ENCODE data around the gene SMAD9. TPM values are rescaled to one million over a fixed set of nuclear protein-coding genes. Genes with fewer than 3 reads are reported as not detected.

SMAD9 gene
- total and polyA plus RNA-seq, 9 of the 15 experiments (the other 6 are each of a cell fraction or from before 2014, with no cell fraction given): 0.02 to 0.08 (median 0.03) TPM; not detected in 4

DNA sequence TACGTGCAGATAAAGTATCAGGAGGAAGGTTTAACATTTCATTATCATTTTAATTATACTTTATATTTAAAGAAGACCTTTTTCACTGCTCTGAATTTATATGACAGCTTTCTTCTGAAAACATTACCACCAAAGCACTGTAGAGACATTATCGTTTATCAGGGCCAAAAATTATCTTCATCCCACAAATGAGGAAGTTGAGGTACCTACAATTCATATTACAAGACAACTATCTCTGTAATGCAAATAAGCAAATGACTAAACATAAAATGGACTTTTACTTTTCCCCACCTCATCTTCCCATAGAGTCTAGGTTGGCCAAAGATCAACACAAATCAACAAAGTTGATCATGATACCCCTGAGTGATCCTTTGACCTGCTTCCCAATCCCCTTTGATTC lies 30.9 kb upstream of the SMAD9 start (continued):
- no peak for TF ChIP-seq TEAD1 (CRISPR knock-in tag; IDR thresholded peaks at IDR 0.05)
- no peak for TF ChIP-seq ARID2 (IDR thresholded peaks at IDR 0.05)
- no peak for TF ChIP-seq ZFP30 (CRISPR knock-in tag; IDR thresholded peaks at IDR 0.05; ENCODE audit: borderline replicate concordance)
- no peak for TF ChIP-seq SRSF3 (IDR thresholded peaks at IDR 0.05; ENCODE audit: insufficient read depth, low read length)

DNA sequence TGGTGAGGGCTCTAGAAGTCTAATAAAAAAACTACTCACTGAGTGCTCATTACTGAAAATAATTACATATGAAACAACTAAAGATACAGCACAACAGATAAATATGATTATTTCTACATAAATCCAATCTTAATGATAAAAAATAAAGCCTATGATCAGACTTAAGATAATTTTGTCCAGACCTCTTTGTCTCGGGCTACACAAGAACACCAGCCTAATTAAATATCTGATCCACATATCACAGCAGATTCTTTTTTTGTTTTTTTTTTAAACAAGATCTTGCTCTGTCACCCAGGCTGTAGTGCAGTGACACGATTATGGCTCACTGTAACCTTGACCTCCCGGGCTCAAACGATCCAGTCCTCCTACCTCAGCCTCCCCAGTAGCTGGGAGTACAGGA lies 30.3 kb upstream of the SMAD9 start:
- FAIRE-seq: no peak
- Histone ChIP-seq H3K9ac (ENCODE audit: insufficient read depth in 1 of 2, low read depth in 2 of 2, low read length in 2 of 2) (no peak overlapping the region), H4K20me1 (replicated peaks; ENCODE audit: control insufficient read depth, insufficient read depth, low read length) (no peaks in the 10 kb centered on the region), H2AFZ (ENCODE audit: low read depth, low read length) (no peak overlapping the region), H3K36me3 (ENCODE audit: control insufficient read depth, insufficient read depth, low read length) (peaks cover 33% of the 10 kb centered on the region; the same call in 1 of the 3 replicates), H3K9me3 (replicated peaks; ENCODE audit: control insufficient read depth, insufficient read depth, low read depth, low read length) (no peaks in the 10 kb centered on the region), H3K4me2 (ENCODE audit: insufficient read depth, low read length) (no peak overlapping the region), H3K79me2 (ENCODE audit: control insufficient read depth, insufficient read depth, low read length) (no peaks in the 10 kb centered on the region), H3K27me3 (ENCODE audit: control insufficient read depth in 2 of 2, insufficient read depth in 2 of 2, low read length in 2 of 2) (no peaks in the 10 kb centered on the region), H3K27ac (ENCODE audit: extremely low read depth, low read depth, low read length) (no peak overlapping the region), H3K9me1 (ENCODE audit: control insufficient read depth, insufficient read depth, low read length) (no peaks in the 10 kb centered on the region), H3K4me3 (no peak overlapping the region), H3K4me1 (replicated peaks in 1 of 2; ENCODE audit: control insufficient read depth in 2 of 2, insufficient read depth in 2 of 2, low read length in 2 of 2) (no peaks in the 10 kb centered on the region)
- intact Hi-C loops (cut with micrococcal nuclease) (no loop called here), in situ Hi-C loops (cut with MboI) (no loop called here)
- TF ChIP-seq HOXB6 (CRISPR knock-in tag; IDR thresholded peaks at IDR 0.05; ENCODE audit: borderline replicate concordance) (no peak), CREM (IDR thresholded peaks at IDR 0.05; ENCODE audit: low read depth) (no peak), PHF8 (IDR thresholded peaks at IDR 0.05; ENCODE audit: borderline replicate concordance, low read length) (no peak), ZFP1 (CRISPR knock-in tag; IDR thresholded peaks at IDR 0.05) (no peak), FOXA1 (IDR thresholded peaks at IDR 0.05; ENCODE audit: borderline replicate concordance) (no peak), TRIM28 (IDR thresholded peaks at IDR 0.05) (no peak), MEIS2 (IDR thresholded peaks at IDR 0.05; ENCODE audit: partially characterized antibody) (no peak), RFX7 (CRISPR knock-in tag; IDR thresholded peaks at IDR 0.05) (no peak)
- TF ChIP-seq, protein P1, sequence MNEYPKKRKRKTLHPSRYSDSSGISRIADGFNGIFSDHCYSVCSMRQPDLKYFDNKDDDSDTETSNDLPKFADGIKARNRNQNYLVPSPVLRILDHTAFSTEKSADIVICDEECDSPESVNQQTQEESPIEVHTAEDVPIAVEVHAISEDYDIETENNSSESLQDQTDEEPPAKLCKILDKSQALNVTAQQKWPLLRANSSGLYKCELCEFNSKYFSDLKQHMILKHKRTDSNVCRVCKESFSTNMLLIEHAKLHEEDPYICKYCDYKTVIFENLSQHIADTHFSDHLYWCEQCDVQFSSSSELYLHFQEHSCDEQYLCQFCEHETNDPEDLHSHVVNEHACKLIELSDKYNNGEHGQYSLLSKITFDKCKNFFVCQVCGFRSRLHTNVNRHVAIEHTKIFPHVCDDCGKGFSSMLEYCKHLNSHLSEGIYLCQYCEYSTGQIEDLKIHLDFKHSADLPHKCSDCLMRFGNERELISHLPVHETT (CRISPR knock-in tag; conservative IDR thresholded peaks at IDR 0.05 in 1 of 2, IDR thresholded peaks at IDR 0.05 in 1 of 2): no peak
- ChIA-PET CTCF (ENCODE audit: low intra/inter-chr PET ratio) (no interaction called here), POLR2A (no interaction called here)
- no peak for ATAC-seq
- DNase-seq (ENCODE audit: extremely low read depth in 1 of 4, low spot score in 3 of 4): no peak
- WGBS (ENCODE audit: insufficient coverage, low coverage, missing lambda C conversion rate): 80% methylated on average over 4 of the region's 4 CpGs
- no TSS peak for BruUV-seq (replicated peaks)

Data from K562 (cell line).